GM21423 (cell line): ENCODE measurements around the gene SCUBE1.

ENCODE experiments used
- ATAC-seq: cut with Tn5 transposase; IDR thresholded peaks from one replicate; pipeline ENCODE4 v1.9.1; 2021; ENCODE audit warnings: mild to moderate bottlenecking, moderate library complexity; ENCODE audit not compliant: unreplicated experiment

The SCUBE1 gene

GRCh38 chr22:43329061-43329460, 14.1 kb downstream of the SCUBE1 start:
- ATAC-seq, result no peak

GRCh38 chr22:43327157-43327438, 16.1 kb downstream of the SCUBE1 start:
- no peak for ATAC-seq

DNA sequence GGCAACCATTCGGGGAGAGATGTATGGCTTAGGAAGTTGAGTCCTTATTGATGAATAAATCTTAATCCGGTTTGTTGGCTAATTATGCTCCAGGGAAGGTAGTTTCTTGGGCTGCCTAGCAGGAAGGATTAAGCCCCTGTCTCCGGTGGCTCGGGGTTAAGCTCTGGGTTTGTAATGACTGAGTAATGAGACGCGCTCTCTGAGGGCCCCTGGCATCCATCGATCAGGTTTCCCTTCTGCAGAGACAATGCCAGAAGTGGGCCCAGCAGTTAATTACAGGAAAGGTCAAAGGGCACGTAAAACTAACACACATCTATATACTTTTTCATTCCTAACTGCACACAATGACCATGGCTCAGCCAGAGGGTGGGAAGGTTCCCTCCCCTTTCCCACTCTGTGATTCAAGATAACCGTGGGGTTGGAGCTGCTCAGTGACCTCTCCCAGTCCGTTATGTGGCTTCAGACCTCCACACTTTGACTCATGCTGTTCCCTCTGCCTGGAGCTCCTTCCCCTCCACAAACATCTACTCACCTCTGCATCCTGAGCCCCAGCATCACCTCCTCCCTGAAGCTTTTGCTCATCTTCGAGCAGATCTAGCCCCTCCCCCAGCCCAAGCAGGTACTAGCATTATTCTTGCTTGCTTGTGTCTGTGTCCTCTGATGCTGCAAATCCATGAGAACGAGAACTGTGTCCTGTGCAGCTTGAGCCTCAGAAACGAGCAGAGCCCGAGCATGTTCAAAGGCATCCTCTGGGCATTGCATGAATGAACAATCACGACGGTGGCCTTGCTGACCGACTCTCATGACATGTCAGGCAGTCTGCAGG, 16.6 kb downstream of the SCUBE1 start:
- no peak for ATAC-seq

- ATAC-seq, result no peak
Observed at GRCh38 chr22:43325176-43325575, 18.0 kb downstream of the SCUBE1 start.

- ATAC-seq, result no peak
Observed at GRCh38 chr22:43320943-43321900, 21.9 kb downstream of the SCUBE1 start.

DNA sequence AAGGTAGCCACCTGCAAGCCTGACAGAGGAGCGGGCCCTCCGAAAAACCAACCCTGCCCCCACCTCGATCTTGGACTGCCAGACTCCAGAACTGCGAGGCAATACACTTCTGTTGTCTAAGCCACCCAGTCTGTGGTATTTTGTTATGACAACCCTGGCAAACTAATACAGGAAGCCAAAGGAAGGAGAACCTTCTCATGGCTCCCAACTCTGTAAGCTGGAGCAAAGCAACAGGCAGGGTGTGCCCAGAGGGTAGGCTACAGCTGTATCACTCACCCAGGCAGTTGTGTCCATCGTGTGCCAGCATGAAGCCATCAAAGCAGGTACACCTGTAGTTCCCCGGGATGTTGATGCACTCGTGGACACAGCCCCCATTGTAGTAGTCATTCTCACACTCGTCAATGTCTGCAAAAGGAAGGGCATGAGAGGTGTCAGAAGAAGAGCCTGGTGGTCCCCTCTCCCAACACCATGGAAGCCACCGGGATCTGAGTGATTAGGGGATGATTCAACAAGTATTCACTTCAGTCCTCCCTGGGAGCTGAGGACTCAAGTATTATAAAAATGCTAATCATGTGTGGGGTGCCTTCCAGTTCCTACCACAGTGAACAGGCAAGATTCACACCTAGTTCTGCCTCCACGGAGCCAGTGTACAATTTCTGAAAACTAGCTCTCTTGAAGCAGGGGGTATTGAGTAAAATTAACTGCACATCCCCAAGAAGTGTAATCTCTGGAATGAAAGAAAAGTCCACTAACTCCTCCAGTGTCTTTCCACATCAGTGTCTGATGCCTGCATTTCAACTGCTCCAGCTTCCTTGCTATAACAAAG, 23.3 kb downstream of the SCUBE1 start:
- no peak for ATAC-seq

GRCh38 chr22:43317239-43317638, 25.9 kb downstream of the SCUBE1 start:
- no peak for ATAC-seq

GRCh38 chr22:43315687-43316217, 27.4 kb downstream of the SCUBE1 start:
- ATAC-seq, result no peak

DNA sequence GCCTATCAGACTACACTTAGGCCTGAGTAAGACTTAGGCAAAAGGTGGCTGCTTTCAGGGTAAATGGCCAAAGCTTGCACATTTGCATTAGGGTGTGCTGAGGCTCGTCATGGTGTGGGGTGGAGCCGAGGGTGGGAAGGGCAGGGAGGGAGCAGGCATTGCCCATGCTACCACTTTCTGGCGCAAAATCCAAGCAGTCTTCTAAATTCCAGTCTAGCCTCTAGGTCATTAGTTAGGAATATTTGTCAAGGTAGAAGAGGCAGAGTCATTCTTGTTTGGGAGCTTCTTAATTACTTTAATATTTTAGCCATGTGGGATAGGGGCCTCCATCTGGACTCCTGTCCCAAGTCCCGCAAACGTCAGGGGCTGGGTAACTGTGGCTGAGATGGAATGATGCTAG, 28.6 kb downstream of the SCUBE1 start:
- no peak for ATAC-seq

DNA sequence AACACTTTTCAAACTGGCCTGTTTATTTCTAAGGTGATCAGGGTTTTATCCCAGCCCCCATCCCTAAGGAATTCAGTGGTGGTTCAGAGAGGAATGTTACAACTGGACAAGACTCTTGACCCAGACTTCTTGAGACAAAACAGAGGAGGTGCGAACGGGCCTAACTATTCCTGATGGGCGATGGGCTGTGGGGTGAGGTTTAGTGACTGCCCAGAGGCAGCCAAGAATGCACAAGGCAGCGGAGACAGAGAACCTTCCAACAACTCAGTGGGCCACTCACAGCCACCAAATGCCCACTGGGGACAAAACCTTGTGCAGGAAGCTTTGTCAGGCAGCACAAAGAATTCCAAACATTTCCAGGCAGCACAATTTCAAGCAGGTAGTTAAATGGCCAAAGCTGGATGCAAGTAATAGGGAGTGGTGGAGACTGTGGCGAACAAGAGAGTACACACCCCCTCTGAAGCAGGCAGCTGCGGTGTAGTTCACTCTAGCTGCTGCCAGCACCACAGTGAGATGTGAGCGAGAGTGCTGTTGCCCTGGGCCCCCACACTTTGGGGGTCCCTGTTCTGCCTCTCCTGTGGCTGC, 29.2 kb downstream of the SCUBE1 start:
- ATAC-seq, result no peak

GRCh38 chr22:43313244-43313889, 29.8 kb downstream of the SCUBE1 start:
- no peak for ATAC-seq

- ATAC-seq, result no peak
Observed at GRCh38 chr22:43312608-43313007, 30.6 kb downstream of the SCUBE1 start.

DNA sequence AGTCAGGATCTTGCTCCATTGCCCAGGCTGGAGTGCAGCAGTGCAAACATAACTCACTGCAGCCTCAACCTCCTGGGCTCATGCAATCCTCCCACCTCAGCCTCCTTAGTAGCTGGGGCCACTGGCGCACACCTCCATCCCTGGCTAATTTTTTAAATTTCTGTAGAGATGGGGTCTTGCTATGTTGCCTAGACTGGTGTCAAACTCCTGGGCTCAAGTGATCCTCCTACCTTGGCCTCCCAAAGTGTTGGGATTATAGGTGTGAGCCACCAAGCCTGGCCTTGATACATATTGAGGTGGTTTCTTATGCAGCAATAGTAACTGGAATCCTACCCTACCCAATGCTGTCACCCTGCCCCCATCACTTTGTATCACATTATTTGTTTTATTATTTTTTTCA, 32.4 kb downstream of the SCUBE1 start:
- no peak for ATAC-seq

DNA sequence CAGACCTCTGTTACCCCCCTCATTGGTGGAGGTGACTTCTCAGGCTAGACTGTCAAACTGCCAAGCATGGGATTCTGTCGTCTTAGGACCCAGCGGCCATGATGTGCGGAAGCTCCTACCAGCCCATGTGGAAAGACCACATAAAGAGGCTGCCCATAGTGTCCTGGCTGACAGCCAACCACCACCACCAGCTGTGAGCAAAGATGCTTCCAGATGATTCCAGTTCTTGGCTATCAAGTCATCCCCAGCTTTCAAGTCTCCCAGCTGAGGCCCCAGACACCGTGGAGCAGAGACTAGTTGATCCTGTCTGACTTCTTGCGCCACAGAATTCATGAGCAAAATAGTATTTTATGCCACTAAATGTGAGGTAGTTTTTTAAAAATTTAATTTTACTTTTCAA, 32.9 kb downstream of the SCUBE1 start:
- ATAC-seq, result no peak

GRCh38 chr22:43308836-43309235, 34.3 kb downstream of the SCUBE1 start:
- no peak for ATAC-seq

GRCh38 chr22:43308060-43308830, 34.9 kb downstream of the SCUBE1 start:
- no peak for ATAC-seq

DNA sequence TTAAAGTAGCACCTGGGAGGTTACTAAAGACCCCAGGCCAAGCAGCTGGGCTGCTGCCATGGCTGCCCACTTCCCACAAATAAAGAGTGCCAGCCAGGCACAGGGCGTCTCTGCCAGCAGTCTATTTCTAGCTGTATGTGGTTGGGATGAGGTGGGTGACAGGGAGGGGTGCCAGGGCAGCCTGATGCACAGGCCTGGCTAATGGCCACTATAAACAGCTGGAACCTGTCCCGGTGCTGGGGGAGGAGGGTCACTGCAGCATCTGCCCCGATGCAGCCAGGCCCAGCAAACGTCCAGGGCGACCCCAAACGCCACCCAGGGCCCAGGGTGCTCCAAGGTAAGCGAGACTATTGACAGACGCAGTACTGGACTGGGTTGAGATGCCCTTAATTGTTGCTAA, 37.4 kb downstream of the SCUBE1 start:
- ATAC-seq, result no peak

DNA sequence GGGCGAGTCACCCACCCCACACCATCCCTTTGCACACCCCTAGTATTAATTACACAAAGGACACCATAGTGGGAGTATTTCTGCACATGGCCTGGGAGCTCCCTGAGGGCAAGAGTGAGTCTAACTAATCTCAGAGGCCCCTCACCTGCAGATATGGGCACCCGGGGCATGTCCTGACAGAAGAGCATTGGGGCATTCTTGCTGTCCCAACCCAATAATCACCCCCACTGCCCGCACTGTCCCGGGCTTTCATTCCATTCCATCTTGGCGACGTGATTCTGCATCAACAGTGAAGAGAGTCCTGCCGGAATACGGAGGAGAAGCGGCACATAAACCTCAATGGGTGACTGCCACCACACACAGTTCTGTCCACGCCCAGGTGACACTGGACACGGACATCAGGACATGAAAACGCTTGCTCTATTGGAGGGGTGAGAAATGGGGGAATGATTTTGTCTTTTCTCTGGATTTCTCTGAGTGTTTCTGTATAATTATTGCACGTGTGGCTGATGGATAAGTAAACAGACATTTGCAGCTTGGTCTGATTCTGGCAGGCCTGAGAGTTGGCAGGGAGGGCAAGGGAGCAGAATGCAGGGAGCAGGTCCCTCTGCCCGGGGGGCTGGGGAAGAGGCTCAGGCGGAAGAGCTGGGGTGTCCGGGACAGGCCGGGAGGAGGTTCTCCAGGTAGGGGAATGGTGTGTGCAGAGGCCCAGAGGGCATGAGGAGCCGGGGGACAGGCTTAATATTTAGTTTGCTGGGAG, 38.2 kb downstream of the SCUBE1 start:
- ATAC-seq, result no peak

DNA sequence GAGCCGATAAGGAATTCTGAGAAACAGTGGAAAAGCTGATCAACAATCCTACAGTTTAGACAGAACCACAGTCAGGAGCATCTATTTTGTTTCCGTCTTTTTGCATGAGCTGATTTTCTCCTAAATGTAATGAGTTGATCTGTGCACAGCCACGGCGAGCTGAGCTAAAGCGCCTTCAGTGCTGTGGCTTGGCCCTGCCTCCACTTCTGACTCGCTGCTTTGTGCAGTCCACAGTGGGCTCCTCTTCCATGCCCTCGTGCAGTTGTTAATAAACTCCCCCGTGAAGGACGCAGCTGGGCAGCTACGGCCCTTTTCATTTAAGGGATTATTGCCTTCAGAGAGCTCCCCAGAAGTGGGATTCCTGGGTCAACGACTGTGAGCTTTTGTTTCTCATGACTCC, 39.4 kb downstream of the SCUBE1 start:
- ATAC-seq, result no peak
